Mucosa of descending colon (tissue), 3 donors: ENCODE measurements around the gene CKAP2L. TPM values are rescaled to one million over a fixed set of nuclear protein-coding genes. Genes with fewer than 3 reads are reported as not detected.

Experiments used
- ATAC-seq: fragments of 200-7000 bp; cut with Tn5 transposase; one replicate; pipeline ENCODE4 v1.9.1; 2020; ENCODE audit warnings: mild to moderate bottlenecking, moderate library complexity
- DNase-seq, 3 donors: peaks; one replicate each; pipeline ENCODE4 v3.0.0-alpha.2; 2020
- H3K36me3 ChIP-seq: fragments of 200-600 bp; one replicate; pipeline ENCODE4 v1.8.0; 2021; ENCODE audit warnings: low read depth, mild to moderate bottlenecking
- H3K4me1 ChIP-seq: fragments of 200-600 bp; one replicate; pipeline ENCODE4 v1.8.0; 2021; ENCODE audit warnings: low read depth, mild to moderate bottlenecking
- H3K4me3 ChIP-seq: fragments of 200-600 bp; one replicate; pipeline ENCODE4 v1.8.0; 2021; ENCODE audit warnings: mild to moderate bottlenecking
- H3K9me3 ChIP-seq: fragments of 200-600 bp; one replicate; pipeline ENCODE4 v1.8.0; 2021; ENCODE audit warnings: mild to moderate bottlenecking
- intact Hi-C, 2 donors: fragments of 100-400 bp; cut with DNase I in 1 of 2; cut with micrococcal nuclease in 1 of 2; formaldehyde crosslinking; loops; one replicate each; pipeline versions ENCODE4 v1.11.0 to v1.11.1; 2022; cut with DNase I, micrococcal nuclease
- total RNA-seq, 3 donors: library from RNA; stranded (reverse); fragmentation: NEBNext Ultra II Directional in 2 of 3; extraction: Animal tissue kit (Norgen Biotek cat#: 25700) in 2 of 3; gene quantifications; one replicate each; pipeline versions ENCODE4 v1.2.1 to v1.2.4, GENCODE V29; 2021 to 2023
- TF ChIP-seq, protein P1 (sequence below): fragments of 200-600 bp; IDR thresholded peaks from one replicate; pipeline ENCODE4 v1.8.0; 2022; ENCODE audit warnings: antibody characterized with exemption, mild to moderate bottlenecking
- donor health status: DM: no; HTN: no; CAD: no; lungs with moderate emphysema.
- donor health status: DM: no; HTN: no; CAD: no.
- donor health status: DM: no; HTN: yes; CAD: no.

The CKAP2L gene
- total RNA-seq, 3 donors from 2014 or later = 1.2 to 9.5 (median 2.8) TPM

DNA sequence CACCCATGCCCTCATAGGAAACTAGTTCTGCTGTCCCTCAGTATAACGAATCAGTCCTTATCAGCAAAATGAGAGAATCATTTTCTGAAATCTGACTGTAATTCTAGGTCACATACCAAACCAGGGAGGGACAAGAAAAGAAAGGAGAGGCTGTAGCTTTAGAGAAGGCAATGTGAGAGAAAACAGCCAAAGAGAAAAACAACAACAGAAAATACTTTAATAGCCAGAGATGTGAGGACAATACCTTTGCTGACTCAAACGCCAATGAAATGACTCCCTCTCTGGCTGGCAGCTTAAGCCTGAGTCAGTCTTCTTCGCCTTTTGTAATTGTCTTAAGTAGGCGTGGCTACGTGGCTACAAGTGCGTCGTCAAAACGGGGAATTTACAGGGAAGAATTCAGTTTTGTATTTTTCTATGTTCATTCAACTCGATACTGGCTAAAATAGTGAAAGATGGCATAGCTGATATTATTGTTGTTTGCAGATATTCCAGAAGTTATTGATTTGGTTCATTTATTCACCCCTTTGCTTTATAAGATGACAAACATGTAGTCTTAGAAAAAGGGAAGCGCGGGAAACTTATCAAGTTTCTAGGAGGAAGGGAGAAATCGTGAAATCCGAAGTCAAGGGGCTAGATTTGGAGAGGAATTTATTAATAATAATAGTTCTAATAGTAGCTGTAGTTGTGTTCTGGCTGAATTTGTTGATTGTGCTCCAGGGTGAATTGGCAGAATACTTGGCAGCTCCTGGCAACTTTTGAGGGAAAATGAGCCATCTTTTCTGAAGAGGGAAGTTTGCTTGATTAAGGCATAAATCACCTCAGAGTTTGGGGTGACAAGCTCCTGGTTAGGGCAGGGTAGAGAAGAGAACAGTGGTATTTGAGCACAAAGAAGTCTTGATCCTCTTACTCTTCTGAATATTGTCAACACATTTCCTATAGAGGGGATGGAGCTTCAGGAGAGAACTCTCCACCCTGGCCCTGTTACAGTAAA is 20.1 kb upstream of the CKAP2L start, which contains the start of gene IL1A:
Gene IL1A, minus strand, starts transcription at position 295 of the 991 bp plus-strand sequence. CDS start 723 bp downstream, outside the sequence.
- no peak within 1 kb of the TSS for H3K4me3 ChIP-seq
- ATAC-seq = peak; percentile 87
- H3K4me1 ChIP-seq = no peaks in the 10 kb centered on the region
- intact Hi-C loops = no loop called here
- H3K36me3 ChIP-seq = no peaks in the 10 kb centered on the region
- H3K9me3 ChIP-seq = no peaks in the 10 kb centered on the region
- TF ChIP-seq, protein P1, sequence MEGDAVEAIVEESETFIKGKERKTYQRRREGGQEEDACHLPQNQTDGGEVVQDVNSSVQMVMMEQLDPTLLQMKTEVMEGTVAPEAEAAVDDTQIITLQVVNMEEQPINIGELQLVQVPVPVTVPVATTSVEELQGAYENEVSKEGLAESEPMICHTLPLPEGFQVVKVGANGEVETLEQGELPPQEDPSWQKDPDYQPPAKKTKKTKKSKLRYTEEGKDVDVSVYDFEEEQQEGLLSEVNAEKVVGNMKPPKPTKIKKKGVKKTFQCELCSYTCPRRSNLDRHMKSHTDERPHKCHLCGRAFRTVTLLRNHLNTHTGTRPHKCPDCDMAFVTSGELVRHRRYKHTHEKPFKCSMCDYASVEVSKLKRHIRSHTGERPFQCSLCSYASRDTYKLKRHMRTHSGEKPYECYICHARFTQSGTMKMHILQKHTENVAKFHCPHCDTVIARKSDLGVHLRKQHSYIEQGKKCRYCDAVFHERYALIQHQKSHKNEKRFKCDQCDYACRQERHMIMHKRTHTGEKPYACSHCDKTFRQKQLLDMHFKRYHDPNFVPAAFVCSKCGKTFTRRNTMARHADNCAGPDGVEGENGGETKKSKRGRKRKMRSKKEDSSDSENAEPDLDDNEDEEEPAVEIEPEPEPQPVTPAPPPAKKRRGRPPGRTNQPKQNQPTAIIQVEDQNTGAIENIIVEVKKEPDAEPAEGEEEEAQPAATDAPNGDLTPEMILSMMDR = no peak
- peak in 1 of 3 donors; percentile 17 for DNase-seq

DNA sequence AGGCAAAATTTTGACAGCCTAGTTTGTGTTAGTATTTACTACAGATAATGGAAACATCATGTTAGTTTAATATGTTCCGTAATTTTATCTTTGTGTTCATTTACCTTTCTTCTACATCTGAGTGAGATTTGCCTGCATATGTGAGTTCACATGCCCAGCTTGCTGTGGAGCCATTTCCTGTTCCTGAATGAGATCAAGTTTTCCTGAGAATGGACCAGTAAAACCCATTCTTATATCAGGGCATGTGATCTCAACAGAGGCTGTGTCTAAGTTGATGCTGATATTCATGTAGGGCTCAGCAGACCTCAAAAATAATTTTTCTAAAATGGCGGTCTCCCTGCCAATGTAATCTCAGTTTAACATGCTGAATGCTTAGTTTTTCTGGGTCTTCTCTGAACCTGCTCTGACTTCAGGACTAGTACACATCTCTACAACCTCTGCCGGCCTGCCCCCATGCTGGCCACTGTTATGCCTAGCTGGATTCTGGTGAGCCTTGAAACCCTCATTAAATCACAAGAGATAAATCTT is 18.8 kb upstream of the CKAP2L start:
- no peak for ATAC-seq
- DNase-seq = no peak
- Histone ChIP-seq H3K36me3 (no peaks in the 10 kb centered on the region), H3K4me1 (no peaks in the 10 kb centered on the region), H3K9me3 (no peaks in the 10 kb centered on the region), H3K4me3 (no peak overlapping the region)
- intact Hi-C loops = no loop called here
- TF ChIP-seq, protein P1 = no peak

DNA sequence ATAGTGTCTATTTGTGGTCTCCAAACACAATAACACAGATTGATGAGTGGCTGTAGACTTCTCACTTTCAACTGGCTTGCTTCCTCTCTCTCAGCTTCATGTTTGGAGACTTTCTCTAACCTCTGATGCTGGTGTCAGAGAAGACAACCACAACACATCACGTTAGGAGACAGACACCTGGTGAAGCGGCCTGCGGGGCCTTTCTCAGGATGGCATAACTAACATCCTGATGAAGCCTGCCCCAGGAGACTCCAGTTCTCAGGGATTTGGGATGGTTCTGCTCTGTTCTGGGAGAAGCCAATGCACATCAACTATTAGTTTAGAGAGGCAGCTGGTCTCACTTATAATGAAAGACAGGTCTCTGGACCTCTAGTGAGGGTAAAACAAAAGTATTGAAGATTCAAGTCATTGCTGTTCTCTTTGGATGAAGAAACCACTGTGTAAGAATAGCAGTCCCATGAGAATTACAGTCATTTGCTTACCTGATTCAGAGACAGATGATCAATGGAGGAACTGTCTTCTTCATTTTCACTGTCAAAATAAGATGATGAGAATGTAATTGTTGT is 17.9 kb upstream of the CKAP2L start:
- intact Hi-C loops = no loop called here
- H3K4me1 ChIP-seq = no peaks in the 10 kb centered on the region
- H3K36me3 ChIP-seq = no peaks in the 10 kb centered on the region
- TF ChIP-seq, protein P1 = no peak
- no peak for DNase-seq
- no peaks in the 10 kb centered on the region for H3K9me3 ChIP-seq
- ATAC-seq = no peak
- H3K4me3 ChIP-seq = no peak overlapping the region

DNA sequence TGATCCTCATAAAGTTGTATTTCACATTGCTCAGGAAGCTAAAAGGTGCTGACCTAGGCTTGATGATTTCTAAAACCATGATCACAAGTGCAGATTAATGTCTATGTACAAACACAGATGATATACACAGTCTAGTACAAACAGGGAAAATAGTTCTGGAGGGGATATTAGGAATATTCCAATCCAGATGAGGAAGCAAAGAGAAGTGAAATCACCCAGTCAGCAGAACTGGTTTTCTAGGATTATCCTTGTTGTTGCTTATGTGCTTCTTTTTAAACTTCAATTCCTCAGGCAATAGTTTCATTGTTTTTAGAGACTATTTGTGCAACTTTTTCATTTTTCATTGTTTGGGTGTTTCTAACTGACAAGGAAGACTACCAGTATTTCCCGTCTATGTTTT is 15.2 kb upstream of the CKAP2L start:
- Histone ChIP-seq H3K36me3 (no peaks in the 10 kb centered on the region), H3K9me3 (no peaks in the 10 kb centered on the region), H3K4me3 (no peak overlapping the region), H3K4me1 (no peaks in the 10 kb centered on the region)
- ATAC-seq = no peak
- intact Hi-C loops = no loop called here
- TF ChIP-seq, protein P1 = no peak
- DNase-seq = no peak

DNA sequence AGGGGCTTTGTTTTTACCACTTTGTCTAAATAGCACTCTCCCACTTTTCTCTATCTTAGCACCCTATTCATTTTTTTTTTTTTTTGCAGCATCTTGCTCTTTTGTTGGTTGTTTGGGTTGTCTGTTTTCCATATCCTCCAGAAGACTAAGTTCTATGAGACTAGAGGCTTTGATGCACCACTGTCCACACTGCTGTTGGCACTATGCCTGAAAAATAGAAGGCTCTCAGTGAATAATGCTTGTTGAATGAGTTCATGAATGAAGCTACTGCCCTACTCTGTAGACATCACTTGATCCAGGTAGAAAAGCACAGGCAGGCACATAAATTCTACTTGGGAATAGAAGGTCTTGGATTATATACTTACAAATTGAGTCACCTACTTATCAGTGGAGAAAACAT is 12.6 kb upstream of the CKAP2L start:
- H3K36me3 ChIP-seq = no peaks in the 10 kb centered on the region
- H3K9me3 ChIP-seq = no peaks in the 10 kb centered on the region
- H3K4me1 ChIP-seq = no peaks in the 10 kb centered on the region
- no peak for ATAC-seq
- no peak for DNase-seq
- intact Hi-C loops = no loop called here
- H3K4me3 ChIP-seq = no peak overlapping the region
- TF ChIP-seq, protein P1 = no peak
